Measurements from ENCODE around the gene CD200R1L. TPM values are rescaled to one million over a fixed set of nuclear protein-coding genes. Genes with fewer than 3 reads are reported as not detected.

The CD200R1L gene
- total RNA-seq, 3 donors from 2014 or later = not detected

DNA sequence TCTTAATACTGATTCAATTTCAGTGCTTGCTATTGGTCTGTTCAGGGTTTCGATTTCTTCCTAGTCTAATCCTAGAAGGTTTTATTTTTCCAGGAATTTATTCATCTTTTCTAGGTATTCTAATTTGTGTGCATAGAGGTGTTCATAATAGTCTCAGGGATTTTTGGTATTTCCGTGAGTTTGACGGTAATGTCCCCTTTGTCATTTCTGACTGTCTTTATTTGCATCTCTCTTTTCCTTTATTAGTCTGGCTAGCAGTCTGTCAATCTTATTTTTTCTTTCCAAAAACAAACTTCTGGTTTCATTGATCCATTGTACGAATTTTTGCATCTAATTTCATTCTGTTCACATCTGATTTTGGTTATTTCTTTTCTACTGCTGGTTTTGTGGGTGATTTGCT lies 35.2 kb upstream of the CD200R1L start:
- intact Hi-C loops (cut with DNase I, micrococcal nuclease) = no loop called here
- DNase-seq (no peak), ATAC-seq (no peak)
- Histone ChIP-seq H3K4me3 (no peak overlapping the region), H3K9me3 (no peaks in the 10 kb centered on the region), H3K36me3 (ENCODE audit: low read depth) (no peaks in the 10 kb centered on the region), H3K4me1 (ENCODE audit: low read depth) (no peaks in the 10 kb centered on the region)
- TF ChIP-seq, protein P1, sequence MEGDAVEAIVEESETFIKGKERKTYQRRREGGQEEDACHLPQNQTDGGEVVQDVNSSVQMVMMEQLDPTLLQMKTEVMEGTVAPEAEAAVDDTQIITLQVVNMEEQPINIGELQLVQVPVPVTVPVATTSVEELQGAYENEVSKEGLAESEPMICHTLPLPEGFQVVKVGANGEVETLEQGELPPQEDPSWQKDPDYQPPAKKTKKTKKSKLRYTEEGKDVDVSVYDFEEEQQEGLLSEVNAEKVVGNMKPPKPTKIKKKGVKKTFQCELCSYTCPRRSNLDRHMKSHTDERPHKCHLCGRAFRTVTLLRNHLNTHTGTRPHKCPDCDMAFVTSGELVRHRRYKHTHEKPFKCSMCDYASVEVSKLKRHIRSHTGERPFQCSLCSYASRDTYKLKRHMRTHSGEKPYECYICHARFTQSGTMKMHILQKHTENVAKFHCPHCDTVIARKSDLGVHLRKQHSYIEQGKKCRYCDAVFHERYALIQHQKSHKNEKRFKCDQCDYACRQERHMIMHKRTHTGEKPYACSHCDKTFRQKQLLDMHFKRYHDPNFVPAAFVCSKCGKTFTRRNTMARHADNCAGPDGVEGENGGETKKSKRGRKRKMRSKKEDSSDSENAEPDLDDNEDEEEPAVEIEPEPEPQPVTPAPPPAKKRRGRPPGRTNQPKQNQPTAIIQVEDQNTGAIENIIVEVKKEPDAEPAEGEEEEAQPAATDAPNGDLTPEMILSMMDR (IDR thresholded peaks at IDR 0.05) = no peak

DNA sequence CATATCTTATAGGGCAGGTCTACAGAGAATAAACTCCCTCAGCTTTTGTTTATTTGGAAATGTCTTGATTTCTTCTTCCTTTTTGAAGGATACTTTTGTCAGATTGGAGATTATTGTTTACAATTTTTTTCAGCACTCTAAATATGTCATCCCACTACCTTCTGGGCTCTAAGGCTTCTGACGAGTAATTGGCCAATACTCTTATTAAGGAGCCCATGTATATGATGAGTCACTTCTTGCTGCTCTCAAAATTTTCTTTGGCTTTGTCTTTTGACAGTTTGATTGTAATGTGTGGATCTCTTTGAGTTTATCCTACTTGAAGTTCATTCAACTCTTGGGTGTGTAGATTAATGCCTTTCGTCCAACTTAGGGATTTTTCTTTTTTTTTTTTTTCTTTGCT lies 28.9 kb upstream of the CD200R1L start:
- H3K36me3 ChIP-seq (ENCODE audit: low read depth) = no peaks in the 10 kb centered on the region
- H3K9me3 ChIP-seq = peaks cover 2% of the 10 kb centered on the region
- intact Hi-C loops (cut with DNase I, micrococcal nuclease) = no loop called here
- no peak overlapping the region for H3K4me3 ChIP-seq
- DNase-seq (no peak), ATAC-seq (no peak)
- TF ChIP-seq, protein P1 (IDR thresholded peaks at IDR 0.05) = no peak
- H3K4me1 ChIP-seq (ENCODE audit: low read depth) = no peaks in the 10 kb centered on the region

DNA sequence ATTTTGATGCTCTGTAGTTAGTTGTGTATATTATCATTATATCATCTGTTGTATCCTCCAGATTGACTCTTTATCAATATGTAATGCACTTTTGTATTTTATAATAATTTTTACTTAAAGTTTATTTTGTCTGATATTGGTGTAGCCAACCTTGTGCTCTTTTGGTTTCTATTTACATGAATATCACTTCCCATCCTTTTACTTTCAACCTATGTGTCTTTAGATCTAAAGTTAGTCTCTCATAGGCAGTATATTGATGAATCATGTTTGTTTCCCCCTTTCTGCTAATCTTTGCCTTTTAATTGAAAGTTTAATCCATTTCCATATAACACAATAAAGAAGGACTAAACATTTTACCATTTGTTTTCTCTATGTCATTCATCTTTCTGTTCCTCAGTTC lies 28.1 kb upstream of the CD200R1L start:
- intact Hi-C loops (cut with DNase I, micrococcal nuclease) = no loop called here
- TF ChIP-seq, protein P1 (IDR thresholded peaks at IDR 0.05) = no peak
- no peak for ATAC-seq

DNA sequence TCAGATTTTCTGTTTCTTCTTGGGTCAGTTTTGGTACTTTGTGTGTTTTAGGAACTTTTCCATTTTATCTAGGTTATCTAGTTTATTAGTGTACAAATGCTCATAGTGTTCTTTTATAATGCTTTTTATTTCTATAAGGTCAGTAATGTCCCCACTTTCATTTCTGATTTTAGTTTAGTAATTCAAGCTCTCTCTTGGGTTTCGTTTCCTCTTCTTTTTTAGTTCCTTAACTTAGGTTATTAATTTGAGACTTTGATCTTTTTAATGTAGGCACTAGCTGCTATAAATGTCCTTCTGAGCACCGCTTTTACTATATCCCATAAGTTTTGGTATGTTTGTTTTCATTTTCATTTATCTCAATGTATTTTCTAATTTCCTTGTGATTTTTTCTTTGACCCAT lies 27.0 kb upstream of the CD200R1L start:
- TF ChIP-seq, protein P1 (IDR thresholded peaks at IDR 0.05) = no peak
- H3K9me3 ChIP-seq = peaks cover 5% of the 10 kb centered on the region
- intact Hi-C loops (cut with DNase I, micrococcal nuclease) = no loop called here
- H3K4me3 ChIP-seq = no peak overlapping the region
- no peaks in the 10 kb centered on the region for H3K4me1 ChIP-seq (ENCODE audit: low read depth)
- H3K36me3 ChIP-seq (ENCODE audit: low read depth) = no peaks in the 10 kb centered on the region
- DNase-seq (no peak), ATAC-seq (no peak)

More for the DNA sequence above, 28.1 kb upstream of the CD200R1L start:
- no peak overlapping the region for H3K4me3 ChIP-seq
- no peaks in the 10 kb centered on the region for H3K36me3 ChIP-seq (ENCODE audit: low read depth)
- no peaks in the 10 kb centered on the region for H3K4me1 ChIP-seq (ENCODE audit: low read depth)
- peaks cover 5% of the 10 kb centered on the region for H3K9me3 ChIP-seq
- DNase-seq = no peak

DNA sequence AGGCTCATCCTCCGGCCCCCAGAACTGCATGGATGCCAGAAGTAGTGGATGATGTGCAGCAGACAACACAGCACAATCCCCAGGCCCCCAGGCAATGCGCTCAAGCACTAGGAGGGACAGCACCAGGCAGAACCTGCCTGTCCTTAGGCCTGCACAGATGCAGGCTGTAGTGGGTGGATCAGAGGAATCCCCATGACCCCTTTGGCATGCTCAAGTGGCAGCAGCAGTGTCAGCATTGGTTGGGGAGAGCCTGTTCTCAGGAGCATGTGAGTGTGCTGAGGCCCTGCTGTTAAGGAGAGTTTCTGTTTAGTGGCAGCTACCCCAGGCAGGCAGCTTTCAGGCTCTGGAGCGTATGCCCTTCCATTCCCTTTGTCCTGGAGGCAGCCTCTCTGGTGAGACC lies 25.1 kb upstream of the CD200R1L start:
- H3K4me1 ChIP-seq (ENCODE audit: low read depth) = no peaks in the 10 kb centered on the region

More for the DNA sequence above, 25.1 kb upstream of the CD200R1L start:
- DNase-seq (no peak), ATAC-seq (no peak)
- Histone ChIP-seq H3K9me3 (peaks cover 5% of the 10 kb centered on the region), H3K4me3 (no peak overlapping the region), H3K36me3 (ENCODE audit: low read depth) (no peaks in the 10 kb centered on the region)
- TF ChIP-seq, protein P1 (IDR thresholded peaks at IDR 0.05) = no peak
- intact Hi-C loops (cut with DNase I, micrococcal nuclease) = no loop called here
